Fibroblast of peridontal ligament (primary cell): Measurements from ENCODE around the gene BPIFB2.

Experiments used
- DNase-seq: peaks from one replicate; pipeline ENCODE4 v3.0.0-alpha.2; 2010; ENCODE audit errors: extremely low read depth

Gene BPIFB2

DNA sequence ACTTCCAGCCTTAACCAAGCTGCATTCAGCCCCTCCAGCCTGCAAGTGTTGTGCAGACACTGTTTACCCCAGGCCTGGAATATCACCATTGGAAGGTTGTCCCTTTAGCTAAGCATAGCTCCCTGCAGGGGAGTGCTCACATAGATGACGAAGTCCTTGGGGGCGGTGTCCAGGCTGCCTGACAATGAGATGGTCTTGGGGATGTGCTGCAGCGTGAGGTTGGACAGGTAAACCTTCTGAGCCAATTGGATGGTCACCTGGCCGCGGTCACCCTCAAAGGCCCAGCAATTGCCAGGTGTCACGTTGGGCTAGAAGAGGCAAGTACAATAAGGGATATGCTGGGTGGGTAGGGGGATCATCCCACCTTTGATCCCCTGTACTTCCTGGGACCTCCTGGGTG lies 21.9 kb upstream of the BPIFB2 start:
- DNase-seq = no peak

DNA sequence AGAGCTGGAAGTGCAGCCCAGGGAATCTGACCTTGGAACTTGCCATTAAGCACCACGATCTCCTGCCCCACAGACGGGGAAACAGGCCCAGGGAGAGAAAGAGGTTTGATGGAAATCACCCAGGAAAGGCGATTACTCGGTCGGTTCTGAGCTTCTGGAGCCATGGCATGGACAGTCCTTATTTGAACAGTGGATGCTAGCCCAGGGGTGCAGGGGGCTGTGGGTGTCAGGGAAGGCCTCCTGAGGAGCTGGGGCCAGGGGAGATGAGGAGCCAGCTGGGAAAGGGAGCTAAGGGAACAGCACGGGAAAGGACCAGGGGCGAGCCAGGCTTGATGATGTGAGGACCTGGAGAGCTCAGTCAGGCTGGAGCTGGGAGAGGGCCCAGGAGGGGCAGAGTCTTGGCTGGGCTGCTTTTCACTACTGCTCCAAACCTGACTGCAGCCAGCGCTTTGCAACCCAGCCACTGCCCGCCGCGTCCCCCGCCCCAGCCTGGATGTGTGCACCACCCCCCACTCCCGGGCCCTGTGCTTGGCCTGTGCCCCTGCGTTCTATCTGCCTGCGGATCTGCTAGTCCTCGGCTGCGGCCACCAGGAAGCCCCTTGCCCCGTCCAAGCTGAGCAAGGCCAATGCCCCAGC lies 21.1 kb upstream of the BPIFB2 start:
- DNase-seq = no peak

DNA sequence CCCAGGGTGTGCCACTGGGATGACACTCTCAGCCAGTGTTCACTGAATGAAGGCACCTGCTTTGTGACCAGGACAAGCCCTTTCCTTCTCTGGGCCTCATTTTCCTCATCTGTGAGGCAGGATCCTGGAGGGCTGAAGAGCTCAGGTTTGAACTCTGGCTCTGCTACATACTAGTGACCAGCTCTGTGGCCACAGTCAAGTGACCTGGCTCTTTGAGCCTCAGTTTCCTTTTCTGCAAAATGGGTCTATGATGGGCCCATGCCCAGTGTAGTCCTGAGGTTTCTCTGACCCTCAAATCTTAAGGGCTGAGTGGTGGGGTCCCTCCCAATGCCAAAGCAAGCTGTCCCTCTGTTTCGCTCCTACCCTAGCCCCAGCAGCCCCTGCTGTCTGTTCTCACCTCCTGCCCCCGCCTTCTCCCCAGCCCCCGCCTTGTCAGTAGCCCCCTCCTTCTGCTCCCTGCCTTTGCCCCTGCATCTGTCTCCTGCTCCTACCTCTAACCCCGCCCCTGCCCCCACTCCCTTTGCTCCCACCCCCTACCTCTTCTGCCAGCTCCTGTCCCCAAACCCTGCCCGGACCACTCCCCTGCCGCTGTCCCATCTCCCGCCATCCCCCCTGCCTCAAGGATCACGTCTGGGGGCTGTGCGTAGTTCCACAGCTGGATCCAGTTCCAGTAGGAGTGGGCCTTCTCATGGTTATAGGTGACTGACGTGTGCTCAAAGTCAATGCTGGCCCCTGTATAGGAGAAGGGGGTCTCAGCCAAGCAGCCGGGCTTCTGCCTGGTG lies 20.3 kb upstream of the BPIFB2 start:
- no peak for DNase-seq

DNA sequence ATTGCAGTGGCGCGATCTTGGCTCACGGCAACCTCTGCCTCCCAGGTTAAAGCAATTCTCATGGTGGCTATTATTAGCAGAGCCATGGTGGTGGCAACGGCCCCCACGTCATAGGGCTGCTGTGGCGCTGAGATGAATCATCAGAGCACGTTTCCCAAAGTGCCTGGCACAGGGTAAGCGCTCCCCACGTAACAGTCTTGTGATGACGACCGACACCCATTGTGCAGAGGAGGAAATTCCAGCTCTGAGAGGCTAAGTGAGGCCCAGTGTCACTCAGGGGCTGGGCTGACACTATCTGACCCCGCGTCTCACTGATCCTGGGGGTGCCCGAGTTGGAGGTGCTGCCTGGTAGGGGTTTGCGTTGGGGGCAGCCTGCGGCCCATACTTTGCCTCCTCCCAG lies 19.5 kb upstream of the BPIFB2 start:
- DNase-seq = no peak

DNA sequence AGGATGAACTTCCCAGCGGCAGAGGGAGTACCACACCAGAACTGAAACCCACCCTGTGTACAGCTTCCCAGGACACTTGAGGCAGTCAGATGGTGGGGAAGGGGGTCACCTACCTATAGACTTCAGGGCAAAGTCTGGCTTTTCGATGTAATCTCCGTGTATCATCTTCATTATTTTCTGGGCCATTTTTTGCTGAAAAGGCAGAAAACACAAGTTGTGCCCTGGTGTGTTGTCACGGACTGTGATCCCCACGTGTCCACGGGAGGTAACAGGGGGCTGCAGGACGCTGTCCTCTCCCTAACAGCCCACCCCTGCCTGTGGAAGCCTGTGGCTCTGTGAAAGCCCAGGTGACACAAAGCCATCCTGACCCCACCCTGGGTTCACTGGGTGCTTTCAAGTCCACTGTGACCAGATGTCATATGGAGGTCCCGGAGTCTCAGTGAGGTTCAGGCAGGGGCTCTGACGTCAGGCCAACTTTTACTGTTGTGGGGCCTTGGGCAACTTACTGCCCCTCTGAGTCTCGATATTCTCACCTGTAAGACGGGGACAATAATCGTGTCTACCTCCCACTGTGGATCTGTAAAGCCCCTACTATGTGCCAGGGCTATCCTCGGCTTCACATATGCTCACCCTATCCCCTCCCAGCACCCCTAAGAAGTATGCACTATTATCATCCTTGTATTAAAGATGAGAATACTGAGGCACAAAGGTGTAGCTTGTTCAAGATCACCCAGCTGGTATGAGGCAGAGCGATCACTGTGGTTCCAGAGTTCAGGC lies 17.8 kb upstream of the BPIFB2 start:
- no peak for DNase-seq

DNA sequence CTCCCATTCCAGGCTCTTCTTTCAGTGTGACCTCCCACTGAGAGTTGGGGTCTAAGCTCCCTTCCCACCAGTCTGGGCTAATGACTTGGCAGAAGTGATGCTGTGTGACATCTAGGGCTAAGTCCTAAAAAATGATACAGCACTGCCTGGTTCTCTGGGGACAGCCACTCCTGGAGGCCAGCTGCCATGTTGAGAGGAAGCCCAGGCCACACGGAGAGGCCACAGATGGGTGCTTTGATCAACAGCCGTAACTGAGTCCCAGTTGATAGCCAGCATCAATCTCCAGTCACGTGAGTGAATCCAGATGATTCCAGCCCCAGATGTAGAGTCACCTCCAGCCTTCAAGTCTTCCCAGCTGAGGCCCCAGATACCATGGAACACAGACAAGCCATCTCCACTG lies 17.1 kb upstream of the BPIFB2 start:
- no peak for DNase-seq

DNA sequence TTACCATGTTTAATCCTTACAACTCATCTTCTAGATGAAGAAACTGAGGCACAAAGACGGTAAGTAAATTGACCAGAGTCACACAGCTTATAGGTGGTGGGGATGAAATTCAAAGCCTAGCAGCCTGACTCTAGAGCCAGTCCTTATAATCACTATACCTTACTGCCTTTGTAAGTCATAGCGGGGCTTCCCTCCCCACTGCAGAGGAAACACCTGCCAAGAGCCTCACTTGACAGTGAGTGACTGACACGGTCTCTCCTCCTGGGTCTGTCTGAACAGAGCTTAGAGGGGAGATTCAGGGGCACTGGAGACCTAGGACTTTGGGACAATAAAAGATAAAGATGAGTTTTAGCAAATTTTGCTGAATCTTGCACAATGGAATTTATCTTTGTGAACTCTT lies 16.1 kb upstream of the BPIFB2 start:
- no peak for DNase-seq

DNA sequence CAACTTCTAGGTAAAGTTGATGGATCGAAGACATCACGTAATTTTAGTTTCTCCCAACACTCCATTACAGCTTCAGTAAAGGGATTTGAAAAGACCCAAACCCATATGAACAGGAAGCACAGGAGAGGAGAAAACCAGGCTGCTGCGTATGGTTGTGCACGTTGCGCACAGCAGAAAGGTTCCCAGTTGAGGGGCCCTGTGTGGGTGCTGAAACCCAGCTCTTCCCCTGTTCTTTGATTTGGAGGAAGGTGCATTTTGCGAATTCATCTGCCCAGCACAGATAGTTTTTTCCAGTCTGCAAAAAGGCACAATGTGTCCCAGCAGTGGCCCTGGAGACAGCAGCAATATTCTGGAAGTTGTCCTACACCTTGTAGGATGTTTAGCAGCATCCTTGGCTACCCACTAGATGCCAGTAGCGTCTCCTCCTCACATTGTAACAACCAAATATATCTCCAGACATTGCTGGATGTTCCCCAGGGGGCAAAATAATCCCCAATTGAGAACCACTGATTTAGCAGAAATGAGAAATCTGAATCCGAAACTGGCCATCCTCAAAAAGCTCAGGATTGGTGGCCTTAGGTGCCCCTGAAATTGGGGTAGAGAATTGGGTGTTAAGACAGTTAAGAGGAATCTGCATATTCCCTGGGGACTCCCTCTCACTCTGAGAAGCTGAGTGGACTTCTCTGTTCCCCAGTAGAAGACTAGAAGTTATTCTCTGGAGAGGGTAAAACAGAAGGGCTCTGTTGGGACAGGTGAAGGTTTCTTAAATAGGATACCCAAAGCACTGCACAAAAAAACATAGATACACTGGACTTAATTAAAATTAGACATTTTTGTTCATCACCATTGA lies 15.5 kb upstream of the BPIFB2 start:
- no peak for DNase-seq

DNA sequence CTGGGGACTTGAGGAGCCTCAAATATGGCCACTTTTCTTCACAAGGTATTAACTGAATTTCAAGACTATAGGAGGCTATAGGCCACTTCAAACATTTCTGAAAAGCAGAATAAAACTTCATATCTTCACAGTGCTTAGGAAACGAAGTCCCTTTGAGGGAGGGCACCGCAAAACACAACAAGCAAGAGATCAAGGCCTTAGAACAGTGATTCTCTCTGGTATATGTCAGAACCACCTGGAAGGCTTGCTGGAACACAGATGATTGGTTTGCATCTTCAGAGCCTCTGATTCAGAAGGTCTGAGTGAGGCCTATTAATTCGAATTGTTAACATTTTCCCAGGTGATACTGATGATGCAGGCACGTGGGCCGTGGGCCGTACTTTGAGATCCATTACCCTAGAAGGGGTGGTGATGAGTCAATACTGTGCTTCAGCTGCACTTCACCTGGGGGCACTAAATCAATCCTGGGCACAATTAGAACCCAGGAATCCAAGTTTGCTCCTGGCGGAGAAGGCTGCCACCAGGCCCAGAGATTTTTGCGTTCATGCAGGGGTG lies 13.9 kb upstream of the BPIFB2 start:
- no peak for DNase-seq

DNA sequence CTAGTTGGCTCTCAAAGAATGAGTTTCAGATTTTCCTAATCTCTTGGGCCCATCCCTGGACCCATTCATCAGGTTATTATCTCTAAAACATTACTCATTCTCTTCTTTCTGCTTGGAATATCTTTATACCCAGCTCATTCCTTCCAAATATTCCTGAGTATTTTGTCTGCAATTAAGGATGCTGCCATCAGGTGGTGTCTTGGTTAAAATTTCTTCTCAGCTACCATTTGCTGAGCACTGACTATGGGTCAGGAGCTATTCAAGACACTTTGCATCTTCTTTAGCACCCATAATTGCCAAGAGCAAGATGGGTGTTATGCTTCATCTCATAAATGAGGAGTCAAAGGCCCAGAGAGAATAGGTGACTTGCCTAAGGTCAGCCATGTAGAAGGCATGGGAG lies 11.7 kb upstream of the BPIFB2 start:
- DNase-seq = no peak

DNA sequence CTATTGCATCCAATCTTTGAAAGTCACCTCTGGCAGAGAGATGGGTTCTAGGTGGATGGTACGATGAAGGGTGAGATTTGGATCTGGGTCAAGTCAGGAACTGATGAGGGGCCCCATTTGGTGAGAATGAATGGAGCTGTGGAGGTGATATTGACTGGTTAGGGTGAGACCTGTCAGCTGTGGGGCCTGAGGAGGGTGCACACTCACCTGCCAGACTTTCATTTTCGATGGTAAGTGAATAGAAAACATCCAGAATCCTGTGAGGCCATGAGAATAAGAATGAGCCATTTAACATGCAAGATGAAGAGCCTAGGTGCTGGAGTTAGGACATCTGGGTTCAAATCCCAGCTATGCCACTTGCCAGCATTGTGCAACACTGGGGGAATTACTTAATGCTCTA lies 10.1 kb upstream of the BPIFB2 start:
- DNase-seq = no peak

DNA sequence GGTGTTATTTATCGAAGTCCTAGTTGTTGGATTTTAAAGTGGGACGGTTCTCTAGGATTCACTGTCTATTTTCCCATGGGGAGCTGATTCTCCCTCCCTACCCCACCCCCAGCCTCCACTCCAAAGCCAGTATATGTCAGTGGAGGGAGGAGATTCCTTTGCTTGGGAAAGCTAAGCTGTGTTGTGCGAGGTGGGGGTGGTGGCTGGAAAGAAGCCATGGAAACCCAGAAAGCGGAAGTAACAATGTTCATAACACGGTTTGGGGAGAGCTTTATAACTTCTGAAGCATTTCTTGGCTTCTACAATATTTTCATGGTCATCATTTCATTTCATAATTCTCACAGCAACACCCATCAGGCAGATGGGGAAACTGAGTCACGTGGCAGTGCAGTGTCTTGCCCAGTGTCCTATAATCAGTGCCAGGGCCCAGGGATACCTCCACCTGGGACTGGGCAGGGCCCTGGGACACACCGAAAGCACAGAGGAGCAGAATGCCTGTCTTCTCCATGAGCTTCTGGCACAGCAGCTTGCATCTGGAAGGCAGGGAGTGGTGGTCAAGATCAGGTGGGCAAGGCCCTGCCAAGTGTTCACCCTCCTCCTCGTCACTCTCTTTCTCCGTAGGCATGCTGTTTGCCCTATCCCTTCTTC lies 7.8 kb upstream of the BPIFB2 start:
- no peak for DNase-seq

DNA sequence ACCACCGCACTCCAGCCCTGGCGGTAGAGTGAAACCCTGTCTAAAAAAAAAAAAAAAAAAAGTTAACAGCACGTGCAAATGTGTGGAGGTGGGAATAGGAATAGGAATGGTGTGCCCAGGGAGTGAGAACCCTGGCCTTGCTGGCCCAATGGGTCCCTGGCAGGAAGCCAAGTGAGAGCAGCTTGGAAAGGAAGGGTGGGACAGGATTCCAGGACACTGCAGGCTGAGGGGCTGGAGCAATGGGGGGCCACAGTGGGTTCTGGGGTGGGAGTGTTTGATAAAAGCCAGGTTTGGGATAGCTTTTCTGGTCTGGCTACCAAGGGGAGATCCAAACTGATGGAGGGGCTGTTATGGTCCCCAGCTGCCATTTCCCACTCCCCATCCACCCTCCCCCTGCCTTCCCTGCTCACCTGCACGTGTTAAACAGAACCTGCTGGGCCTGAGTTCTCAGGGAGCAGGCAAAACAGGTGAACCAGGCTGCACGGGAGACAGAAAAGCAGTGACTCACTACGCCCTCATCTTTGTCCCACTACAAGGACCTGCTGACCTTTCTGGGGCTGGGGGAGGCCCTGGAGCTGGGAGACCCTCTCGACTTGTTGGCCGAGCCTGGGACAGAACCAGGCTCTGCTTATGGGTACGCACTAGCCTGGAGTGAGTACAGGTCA lies 6.6 kb upstream of the BPIFB2 start:
- no peak for DNase-seq

DNA sequence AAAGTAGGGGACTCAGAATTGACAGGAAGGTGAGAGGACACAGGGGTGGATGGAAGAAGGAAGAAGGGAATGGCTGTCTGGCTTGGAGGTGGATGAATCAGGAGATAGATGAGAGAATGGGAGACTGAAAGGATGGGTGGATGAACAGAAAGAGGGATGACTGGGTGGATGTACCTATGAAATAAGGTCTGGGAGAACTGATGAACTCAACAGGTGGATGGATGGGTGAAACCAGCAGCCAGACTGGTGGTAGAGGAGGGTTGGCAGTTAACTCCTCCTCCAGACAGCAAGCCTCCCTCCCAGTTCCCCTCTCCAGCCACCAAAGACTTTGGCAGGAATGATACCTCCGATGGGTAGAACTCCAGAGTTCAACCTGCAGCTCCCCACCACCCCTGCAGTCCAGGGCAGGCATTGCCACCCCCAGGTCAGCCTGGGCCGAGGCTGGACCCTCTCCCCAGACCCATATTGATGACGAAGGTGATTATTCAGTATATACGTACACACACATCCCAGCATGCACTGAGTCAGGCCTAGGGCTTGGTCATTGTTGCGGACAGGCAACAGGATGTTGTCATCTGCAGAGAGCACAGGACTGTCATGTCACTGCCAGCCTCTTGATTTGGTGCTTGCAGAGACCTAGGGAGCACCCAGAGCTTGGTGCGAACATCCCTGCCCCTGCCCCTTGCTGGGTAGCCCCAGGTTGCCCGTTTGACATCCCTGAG lies 5.3 kb upstream of the BPIFB2 start:
- DNase-seq = no peak

DNA sequence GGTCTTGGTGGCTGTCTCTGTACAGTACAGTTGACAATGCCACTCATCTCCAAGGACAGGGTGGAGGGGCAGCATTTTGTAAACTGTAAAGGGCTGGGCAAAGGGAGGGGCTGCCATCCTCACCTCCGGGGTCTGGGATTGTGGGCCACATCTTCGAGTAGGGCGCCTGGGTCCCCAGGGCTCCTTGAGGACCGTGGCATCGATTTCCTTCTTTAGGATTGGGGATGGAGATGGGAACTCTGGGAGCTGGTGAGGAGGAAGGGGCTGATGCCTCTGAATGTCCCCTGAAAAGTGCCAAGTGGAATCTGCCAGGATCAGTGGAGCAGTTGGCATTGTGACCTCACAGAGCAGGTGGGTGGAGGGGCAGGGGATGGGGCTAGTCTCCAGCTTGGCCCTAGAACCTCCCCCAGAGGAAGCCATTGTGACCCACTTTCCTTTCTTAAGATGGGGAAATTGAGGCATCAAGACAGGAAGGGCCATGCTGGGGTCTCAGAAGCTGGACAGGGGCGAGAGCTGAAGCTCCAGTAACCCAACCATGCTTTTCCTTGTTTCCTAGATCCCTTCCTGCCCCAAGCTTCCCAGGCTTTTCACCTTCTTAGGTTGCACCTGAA lies 3.3 kb upstream of the BPIFB2 start, which contains the start of gene SUN5:
TSS of gene SUN5 (minus strand) at position 293 of the 611 bp plus-strand sequence. CDS start at position 200, 93 bp downstream.
- DNase-seq = no peak

DNA sequence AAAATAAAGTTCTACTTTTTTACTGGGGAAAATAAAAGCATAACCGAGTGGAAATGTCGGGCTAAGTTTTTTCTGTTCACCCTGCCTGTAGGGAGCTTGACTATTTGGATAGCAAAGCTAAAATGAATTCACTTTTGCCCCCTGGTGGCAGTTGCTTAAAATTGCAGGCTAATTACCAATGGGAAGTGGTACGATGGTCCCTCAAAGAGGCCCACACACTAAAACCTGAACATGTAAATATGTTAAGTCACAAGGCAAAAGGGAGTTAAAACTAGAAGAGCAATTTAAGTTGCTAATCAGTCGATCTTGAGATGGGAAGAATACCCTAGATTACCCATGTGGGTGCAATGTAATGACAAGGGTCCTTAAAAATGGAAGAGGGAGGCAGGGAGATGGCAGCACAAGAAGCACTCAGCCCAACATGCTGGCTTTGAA lies 2.4 kb upstream of the BPIFB2 start:
- DNase-seq = no peak

DNA sequence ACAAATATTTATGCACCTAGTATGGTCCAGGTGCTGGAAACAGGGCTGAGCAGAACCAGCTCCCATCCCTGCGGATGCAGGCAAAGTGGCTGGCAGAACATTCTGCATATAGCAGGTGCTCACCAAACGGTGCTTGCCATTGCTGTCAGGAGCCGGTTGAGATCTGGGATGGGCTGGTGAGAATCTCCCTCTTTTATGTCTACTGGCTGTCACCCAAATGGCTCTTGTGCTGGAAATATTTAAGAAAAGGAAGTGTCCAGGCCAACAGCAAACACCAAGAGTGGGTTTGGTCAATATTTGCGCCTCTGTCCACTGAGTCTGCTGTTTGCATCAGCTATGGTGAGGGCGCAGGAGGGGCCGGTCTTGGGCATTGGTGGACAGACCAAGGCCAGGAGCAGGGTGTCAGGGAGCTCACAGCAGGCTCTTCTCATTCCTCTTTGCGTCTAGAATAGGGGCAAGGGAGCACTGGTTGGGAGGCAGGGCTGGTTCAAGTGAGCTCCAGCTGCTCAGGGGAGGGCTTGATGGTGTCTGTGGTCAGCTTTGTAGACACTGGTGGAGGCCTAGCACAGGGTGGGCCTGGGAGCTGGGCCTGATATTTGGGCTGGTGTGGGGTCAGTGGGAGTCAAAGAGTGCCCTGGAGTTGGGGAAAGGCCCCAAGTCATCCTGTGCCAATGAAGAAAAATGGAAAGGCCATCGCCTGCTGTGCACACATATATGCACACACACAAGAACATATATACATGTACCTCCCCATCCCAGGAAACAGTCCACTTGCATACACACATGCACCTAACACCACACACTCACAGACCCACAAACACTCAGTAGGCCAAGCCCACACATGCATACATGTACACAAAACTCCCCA lies 1.4 kb upstream of the BPIFB2 start:
- no peak for DNase-seq

DNA sequence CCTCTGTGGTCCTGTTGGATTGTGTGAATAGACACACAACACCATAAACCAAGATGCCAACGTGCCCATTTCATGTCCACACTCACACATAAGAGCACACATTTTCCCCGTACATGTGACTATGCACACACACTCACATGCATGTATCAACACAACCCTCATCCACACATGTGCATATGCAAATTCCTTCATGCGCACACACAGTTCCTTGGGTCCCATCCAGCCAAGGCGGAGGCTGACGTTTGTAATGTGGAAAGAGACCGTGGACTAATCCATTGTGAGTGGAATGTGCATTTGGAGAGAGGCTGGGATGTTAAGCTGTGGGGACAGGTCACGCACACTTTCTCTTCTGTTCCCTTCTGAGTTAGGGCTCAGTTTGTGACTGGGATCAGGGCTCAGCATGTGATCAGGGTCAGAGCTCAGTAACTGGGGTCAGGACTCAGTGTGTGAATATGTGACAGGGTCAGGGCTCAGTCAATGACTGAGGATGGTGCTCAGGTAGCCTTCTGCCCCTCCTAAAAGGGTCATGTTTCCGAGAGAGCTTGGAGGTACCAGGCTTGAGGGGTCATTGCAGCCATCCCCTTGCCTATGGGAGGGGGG lies 628 bp upstream of the BPIFB2 start:
- DNase-seq = no peak
